RWPE1 (cell line): ENCODE results near the gene ADGRV1.
"Not testable (repeated sequence)": the region's sequence is repeated elsewhere in the genome, so short reads cannot be mapped to it uniquely, and the experiment has no call there.

Experiments used
- CTCF ChIA-PET: fragments of 350-600 bp; sonication (Branson Sonifier 250); formaldehyde crosslinking; extraction: SDS; loops from one replicate; lab custom pipeline; 2021; lab: Yijun Ruan, JAX
- POLR2A ChIA-PET: fragments of 400-600 bp; formaldehyde crosslinking; extraction: SDS; loops from one replicate; lab custom pipeline; 2020; ENCODE audit warnings: antibody characterized with exemption; ENCODE audit not compliant: low non-redundant PET; lab: Yijun Ruan, JAX
- DNase-seq: peaks from one replicate; pipeline ENCODE4 v3.0.0; 2012; ENCODE audit warnings: low spot score
- H3K27ac ChIP-seq: fragments of 450-650 bp; 2 replicates; pipeline ENCODE4 v1.5.1; 2017
- TF ChIP-seq, protein P1 (sequence below): fragments of 450-650 bp; conservative IDR thresholded peaks from 2 replicates; pipeline ENCODE4 v1.5.1; 2017; ENCODE audit warnings: low read depth, mild to moderate bottlenecking

ADGRV1 gene

DNA sequence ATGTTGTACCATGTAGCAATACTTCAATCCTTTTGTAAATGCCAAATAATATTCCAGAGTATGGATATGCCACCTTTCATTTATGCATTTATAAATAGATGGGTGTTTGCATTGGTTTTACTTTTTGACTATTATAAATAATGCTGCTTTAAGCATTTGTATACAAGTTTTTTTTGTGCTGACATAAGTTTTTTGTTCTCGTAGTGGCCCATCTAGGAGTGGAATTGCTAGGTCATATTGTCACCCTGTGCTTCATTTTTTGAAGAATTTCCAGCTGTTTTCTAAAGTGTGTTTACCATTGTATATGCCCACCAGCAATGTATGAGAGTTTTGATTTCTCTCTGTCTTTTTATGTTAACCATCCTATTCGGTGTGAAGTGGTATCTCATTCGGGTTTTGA, 6.9 kb downstream of the ADGRV1 start:
- POLR2A ChIA-PET: no interaction called here
- H3K27ac ChIP-seq: no peak overlapping the region
- DNase-seq: no peak
- TF ChIP-seq, protein P1, sequence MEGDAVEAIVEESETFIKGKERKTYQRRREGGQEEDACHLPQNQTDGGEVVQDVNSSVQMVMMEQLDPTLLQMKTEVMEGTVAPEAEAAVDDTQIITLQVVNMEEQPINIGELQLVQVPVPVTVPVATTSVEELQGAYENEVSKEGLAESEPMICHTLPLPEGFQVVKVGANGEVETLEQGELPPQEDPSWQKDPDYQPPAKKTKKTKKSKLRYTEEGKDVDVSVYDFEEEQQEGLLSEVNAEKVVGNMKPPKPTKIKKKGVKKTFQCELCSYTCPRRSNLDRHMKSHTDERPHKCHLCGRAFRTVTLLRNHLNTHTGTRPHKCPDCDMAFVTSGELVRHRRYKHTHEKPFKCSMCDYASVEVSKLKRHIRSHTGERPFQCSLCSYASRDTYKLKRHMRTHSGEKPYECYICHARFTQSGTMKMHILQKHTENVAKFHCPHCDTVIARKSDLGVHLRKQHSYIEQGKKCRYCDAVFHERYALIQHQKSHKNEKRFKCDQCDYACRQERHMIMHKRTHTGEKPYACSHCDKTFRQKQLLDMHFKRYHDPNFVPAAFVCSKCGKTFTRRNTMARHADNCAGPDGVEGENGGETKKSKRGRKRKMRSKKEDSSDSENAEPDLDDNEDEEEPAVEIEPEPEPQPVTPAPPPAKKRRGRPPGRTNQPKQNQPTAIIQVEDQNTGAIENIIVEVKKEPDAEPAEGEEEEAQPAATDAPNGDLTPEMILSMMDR: no peak
- CTCF ChIA-PET: interaction anchor here (1.1 kb wide), 1 partner anchor 39 kb away, joined by 5 read pairs; no protein-coding TSS in a partner anchor

DNA sequence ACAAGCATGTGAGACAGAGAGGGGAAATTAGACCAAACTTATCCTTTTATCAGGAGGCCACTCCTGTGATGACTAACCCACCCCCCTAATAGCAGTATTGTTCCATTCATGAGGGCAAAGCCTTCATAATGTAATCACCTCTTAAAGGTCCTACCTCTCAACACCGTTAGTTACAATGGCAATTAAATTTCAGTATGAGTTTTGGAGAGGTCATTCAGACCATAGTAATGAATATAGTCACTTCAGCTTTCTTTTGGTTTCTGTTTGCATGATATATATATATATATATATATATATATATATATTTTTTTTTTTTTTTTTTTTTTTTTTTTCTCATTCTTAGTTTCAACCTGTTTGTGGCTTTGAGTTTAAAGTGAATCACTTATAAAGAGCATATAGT, 10.5 kb downstream of the ADGRV1 start:
- CTCF ChIA-PET: no interaction called here

GRCh38 chr5:90570034-90570433, 11.4 kb downstream of the ADGRV1 start:
- POLR2A ChIA-PET: no interaction called here
- no peak overlapping the region for H3K27ac ChIP-seq
- CTCF ChIA-PET: no interaction called here
- no peak for DNase-seq
- TF ChIP-seq, protein P1: no peak

More for the DNA sequence above, 10.5 kb downstream of the ADGRV1 start:
- TF ChIP-seq, protein P1: no peak
- DNase-seq: no peak
- H3K27ac ChIP-seq: no peak overlapping the region
- POLR2A ChIA-PET: no interaction called here

DNA sequence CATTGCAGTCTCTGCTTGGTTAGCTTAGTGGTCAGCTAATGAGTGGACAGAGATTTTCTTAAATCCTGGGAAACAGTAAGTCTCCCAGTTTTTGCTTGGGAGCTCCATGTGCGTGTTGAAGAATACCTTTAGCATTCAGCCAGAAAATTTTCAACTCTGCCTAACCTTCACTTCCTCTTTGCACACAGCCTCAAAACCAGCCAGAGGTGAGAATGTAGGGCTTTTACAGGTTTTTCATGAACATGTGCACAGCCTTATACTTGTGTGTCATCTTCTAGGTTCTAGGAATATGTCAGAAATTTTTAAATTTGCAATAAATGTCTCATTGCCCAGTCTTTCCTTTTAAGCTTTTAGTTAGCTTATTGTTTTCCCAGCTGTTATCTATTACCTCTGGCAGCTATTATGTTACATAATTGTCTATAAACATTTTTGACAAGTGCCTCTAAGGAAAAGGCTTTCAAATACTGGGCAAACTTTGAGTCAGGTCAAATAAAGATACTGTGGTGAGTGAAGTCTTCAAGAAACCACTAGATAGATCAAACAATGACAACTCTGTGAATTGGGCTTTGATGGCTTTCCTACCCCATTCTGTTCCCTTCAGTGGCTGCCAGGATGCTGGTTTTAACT, 12.7 kb downstream of the ADGRV1 start:
- CTCF ChIA-PET: no interaction called here
- DNase-seq: no peak
- no peak overlapping the region for H3K27ac ChIP-seq
- POLR2A ChIA-PET: no interaction called here
- TF ChIP-seq, protein P1: no peak

DNA sequence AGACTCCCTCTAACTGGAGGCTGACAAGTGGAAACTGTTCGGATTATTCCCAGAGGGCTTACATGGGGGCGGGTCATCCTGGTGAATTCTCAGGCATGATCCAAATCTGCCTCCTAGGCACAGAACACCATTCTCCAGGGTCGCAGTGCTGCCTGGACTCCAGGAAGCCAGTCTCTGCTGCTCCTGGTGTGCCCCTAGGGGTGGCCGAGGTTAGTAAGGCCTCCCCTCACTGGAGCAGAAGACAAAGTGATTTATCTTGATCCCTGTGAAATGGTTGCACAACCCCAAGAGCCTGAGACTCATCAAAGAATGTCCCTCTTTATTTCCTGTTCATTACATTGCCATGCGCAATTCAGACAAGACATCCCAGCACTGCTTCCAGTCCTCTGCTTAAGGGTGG, 17.1 kb downstream of the ADGRV1 start:
- POLR2A ChIA-PET: no interaction called here

DNA sequence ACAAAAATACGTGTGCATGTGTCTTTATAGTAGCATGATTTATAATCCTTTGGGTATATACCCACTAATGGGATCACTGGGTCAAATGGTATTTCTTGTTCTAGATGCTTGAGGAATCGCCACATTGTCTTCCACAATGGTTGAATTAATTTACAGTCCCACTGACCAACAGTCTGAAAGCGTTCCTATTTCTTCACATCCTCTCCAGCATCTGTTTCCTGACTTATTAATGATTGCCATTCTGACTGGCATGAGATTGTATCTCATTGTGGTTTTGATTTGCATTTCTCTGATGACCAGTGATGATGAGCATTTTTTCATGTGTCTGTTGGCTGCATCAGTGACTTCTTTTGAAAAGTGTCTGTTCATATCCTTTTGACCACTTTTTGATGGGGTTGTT, 18.0 kb downstream of the ADGRV1 start:
- CTCF ChIA-PET, POLR2A ChIA-PET, H3K27ac ChIP-seq, DNase-seq: not testable (repeated sequence)

More for the DNA sequence above, 17.1 kb downstream of the ADGRV1 start:
- CTCF ChIA-PET: no interaction called here
- DNase-seq: no peak
- TF ChIP-seq, protein P1: no peak
- no peak overlapping the region for H3K27ac ChIP-seq

- DNase-seq, CTCF ChIA-PET, POLR2A ChIA-PET, H3K27ac ChIP-seq: not testable (repeated sequence)
Measured at GRCh38 chr5:90579905-90580304, 21.3 kb downstream of the ADGRV1 start.
